SJSA1 (cell line): ENCODE measurements around the gene HAAO. TPM values are rescaled to one million over a fixed set of nuclear protein-coding genes. Genes with fewer than 3 reads are reported as not detected.
"Not testable (repeated sequence)": the region's sequence is repeated elsewhere in the genome, so short reads cannot be mapped to it uniquely, and the experiment has no call there.

Experiments
- DNase-seq, 2 experiments: peaks; one replicate each; pipeline ENCODE4 v3.0.0-alpha.2; 2015 to 2020; ENCODE audit warnings: low spot score in 2 of 2, low read depth in 1 of 2
- H3K27ac ChIP-seq: fragments of 250-450 bp; sonication (Bioruptor Pico); 2 replicates; pipeline ENCODE4 v1.5.1; 2020; ENCODE audit warnings: mild to moderate bottlenecking, moderate library complexity
- H3K27me3 ChIP-seq: fragments of 250-450 bp; sonication (Bioruptor Pico); replicated peaks from 2 replicates; pipeline ENCODE4 v1.5.1; 2020; ENCODE audit warnings: mild to moderate bottlenecking, moderate library complexity
- H3K36me3 ChIP-seq: fragments of 250-450 bp; sonication (Bioruptor Pico); 2 replicates; pipeline ENCODE4 v1.5.1; 2020; ENCODE audit warnings: mild to moderate bottlenecking
- H3K4me1 ChIP-seq: fragments of 250-450 bp; sonication (Bioruptor Pico); replicated peaks from 2 replicates; pipeline ENCODE4 v1.6.1; 2021; ENCODE audit warnings: mild to moderate bottlenecking
- H3K4me3 ChIP-seq: fragments of 250-450 bp; sonication (Bioruptor Pico); 2 replicates; pipeline ENCODE4 v1.5.1; 2020; ENCODE audit warnings: mild to moderate bottlenecking
- H3K9me3 ChIP-seq: fragments of 250-450 bp; sonication (Bioruptor Pico); replicated peaks from 2 replicates; pipeline ENCODE4 v1.5.1; 2020; ENCODE audit warnings: mild to moderate bottlenecking
- total RNA-seq: library from RNA; depleted of rRNA; stranded (reverse); fragments of >200 nt; shearing (Covaris generic); gene quantifications from 2 replicates; pipeline ENCODE4 v1.2.3, GENCODE V29; 2014; rRNA removed

HAAO gene
- not detected in 2 replicates for total RNA-seq

GRCh38 chr2:42792583-42793333 is at the start of gene HAAO:
Gene HAAO, minus strand, starts transcription at chr2:42792583. Its CDS starts 47 bp downstream, at chr2:42792536.
- Histone ChIP-seq H3K9me3 (0 out of 2 replicates have a peak, but pooled peaks cover 2% of the 10 kb centered on the region), H3K4me3 (peak within 1 kb of the TSS; percentile 22), H3K27ac (no peak within 1 kb of the TSS), H3K4me1 (peaks cover 7% of the 10 kb centered on the region), H3K27me3 (0 out of 2 replicates have a peak, but pooled peaks cover 3% of the 10 kb centered on the region), H3K36me3 (no peaks in the 10 kb centered on the region)
- DNase-seq: no peak

DNA sequence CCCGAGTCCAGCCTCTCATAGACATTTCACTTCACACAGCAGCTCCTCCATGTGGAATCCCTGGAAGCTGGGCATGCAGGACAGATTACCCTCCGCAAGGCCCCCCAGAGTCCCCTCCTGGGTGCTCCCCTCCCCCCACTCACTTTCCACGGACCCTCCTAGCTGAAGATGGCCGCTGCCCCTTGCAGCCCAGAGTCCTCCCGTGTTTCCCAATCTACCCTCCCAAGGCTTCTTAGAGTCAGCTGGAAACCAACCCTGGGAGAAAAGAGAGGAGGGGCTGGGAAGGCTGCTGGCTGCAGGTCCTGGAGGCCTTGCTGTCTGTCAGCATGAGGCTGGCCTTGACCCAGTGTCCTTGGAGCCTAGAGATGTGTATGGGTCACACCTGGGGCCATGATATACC is 49.0 kb upstream of the HAAO start:
- H3K27me3 ChIP-seq: no peaks in the 10 kb centered on the region
- no peaks in the 10 kb centered on the region; the same call in 1 of the 2 replicates for H3K9me3 ChIP-seq
- no peaks in the 10 kb centered on the region for H3K36me3 ChIP-seq
- H3K27ac ChIP-seq: no peak overlapping the region
- DNase-seq: peak in 1 of 2 experiments; percentile 37
- no peak overlapping the region for H3K4me3 ChIP-seq
- peaks cover 47% of the 10 kb centered on the region for H3K4me1 ChIP-seq

DNA sequence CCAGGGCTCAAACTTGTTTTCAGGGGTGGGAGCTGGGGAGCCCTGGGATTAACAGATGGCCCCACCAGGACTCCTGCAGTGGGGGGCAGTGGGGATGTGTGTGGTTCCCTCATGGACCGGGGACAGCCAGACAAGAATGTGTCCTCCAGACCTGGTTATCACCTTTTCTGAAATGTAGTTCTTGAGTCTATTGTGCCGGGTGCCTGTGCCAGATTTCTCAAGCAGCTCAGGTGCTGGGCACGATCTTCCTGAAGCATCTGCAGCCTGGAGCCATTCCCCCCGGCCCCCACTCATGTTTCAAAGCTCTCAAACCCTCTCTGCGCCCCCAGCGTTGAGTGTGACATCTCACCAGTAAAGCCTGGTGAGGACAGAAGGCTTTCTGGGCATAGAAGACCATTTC is 48.4 kb upstream of the HAAO start:
- H3K4me3 ChIP-seq: no peak overlapping the region
- H3K9me3 ChIP-seq: no peaks in the 10 kb centered on the region; the same call in 1 of the 2 replicates
- no peaks in the 10 kb centered on the region for H3K27me3 ChIP-seq
- H3K4me1 ChIP-seq: peaks cover 45% of the 10 kb centered on the region
- H3K27ac ChIP-seq: no peak overlapping the region
- DNase-seq: peak in 1 of 2 experiments; percentile 25
- no peaks in the 10 kb centered on the region for H3K36me3 ChIP-seq

DNA sequence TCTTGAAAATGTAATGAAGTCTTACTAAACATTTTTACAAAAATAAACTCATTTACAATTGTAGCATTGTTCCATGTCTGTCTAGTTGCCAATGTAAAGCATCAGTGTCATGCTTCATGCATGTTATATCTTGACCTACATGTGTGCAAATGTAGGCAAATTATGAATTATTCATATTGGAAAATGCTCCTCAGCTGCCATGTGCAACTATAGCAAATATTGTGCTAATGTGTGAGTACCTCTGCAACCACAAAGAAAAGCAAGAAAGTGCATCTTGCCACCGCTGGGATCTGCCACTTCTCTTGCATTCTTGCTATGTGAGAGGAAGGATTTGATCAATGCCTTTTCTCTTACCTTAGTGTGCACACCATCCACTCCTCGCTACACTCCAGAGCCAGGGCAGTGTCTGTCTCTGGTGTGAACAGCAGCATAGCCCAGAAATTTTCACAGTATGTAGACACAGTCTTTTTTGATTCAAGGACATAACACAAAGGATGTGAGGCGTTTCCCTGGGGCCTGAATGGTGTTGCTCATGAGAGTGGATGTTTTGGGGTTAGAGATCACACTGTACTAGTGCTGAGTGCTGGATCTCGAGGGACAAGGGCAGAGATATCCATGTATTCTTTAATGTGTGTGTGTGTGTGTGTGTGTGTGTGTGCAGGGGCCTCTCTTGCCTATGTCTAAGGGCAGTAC is 47.6 kb upstream of the HAAO start:
- Histone ChIP-seq H3K27ac (no peak overlapping the region), H3K9me3 (no peaks in the 10 kb centered on the region; the same call in 1 of the 2 replicates), H3K36me3 (no peaks in the 10 kb centered on the region), H3K27me3 (no peaks in the 10 kb centered on the region), H3K4me3 (no peak overlapping the region), H3K4me1 (peaks cover 46% of the 10 kb centered on the region)
- DNase-seq: peak in 1 of 2 experiments; percentile 14

- Histone ChIP-seq H3K27me3 (no peaks in the 10 kb centered on the region), H3K9me3 (no peaks in the 10 kb centered on the region; the same call in 1 of the 2 replicates), H3K4me1 (peaks cover 33% of the 10 kb centered on the region), H3K4me3 (no peak overlapping the region), H3K27ac (no peak overlapping the region), H3K36me3 (no peaks in the 10 kb centered on the region)
- peak in 1 of 2 experiments; percentile 31 for DNase-seq
Measured at GRCh38 chr2:42838133-42838532, 45.8 kb upstream of the HAAO start.

DNA sequence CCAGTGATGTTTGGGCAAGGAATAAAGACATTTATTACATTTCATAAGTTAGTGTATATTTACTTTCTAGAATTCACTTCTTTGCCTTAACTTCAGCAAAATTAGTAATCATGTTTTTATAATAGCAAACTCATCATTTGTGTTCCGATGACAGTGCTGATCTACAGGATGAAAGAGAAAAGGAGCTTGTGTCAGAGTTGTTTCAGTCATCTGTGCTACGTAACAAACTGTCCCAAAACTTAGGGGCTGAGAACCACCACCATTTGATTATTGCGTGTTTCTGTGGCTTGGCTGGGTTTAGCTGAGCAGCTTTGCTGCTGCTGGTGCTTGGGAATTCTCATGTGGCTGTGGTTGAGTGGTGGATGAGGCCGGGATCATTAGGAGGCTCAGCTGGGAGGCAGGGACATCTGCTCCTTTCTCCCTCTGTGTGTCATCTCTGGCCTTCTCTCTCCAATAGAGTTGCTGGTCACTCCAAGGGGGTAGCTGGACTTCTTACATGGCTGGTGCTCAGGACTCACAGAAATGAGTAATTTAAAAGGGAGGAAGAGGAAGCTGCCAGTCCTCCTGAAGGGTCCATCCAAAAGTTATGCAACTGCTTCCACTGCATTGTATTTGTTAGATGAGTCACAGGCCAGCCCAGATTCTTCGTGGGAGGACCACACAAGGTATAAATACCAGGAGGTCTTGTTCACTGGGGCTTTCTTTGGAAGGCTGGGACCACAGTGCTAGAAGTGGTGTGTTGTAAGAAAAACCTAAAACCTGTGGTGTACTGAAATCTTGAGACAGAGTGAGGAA is 43.4 kb upstream of the HAAO start:
- Histone ChIP-seq H3K4me3 (no peak overlapping the region), H3K9me3 (no peaks in the 10 kb centered on the region; the same call in 1 of the 2 replicates), H3K36me3 (no peaks in the 10 kb centered on the region), H3K4me1 (peaks cover 35% of the 10 kb centered on the region), H3K27ac (peak overlapping the region; percentile 85), H3K27me3 (no peaks in the 10 kb centered on the region)
- peak; percentile 97 to 98 for DNase-seq

DNA sequence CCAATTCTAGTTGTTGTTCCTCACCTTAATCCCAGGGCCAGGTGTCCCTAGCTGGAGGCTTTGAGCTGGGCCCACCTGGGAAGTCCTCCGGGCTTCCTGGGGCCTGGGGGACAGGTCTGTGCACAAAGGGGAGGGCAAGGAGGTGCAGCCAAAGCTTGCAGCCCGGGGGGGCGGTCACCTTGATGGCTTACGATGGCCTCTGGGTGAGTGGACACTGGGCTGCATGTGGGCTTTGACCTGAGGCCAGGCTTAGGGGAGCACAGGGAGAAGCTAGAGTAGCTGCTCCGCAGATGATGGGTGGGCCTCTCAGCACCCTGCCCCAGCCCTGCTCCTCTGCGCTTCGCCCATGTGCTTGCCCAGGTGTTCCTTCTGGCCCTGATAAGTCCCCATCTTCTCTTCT is 41.8 kb upstream of the HAAO start:
- no peaks in the 10 kb centered on the region; the same call in 1 of the 2 replicates for H3K9me3 ChIP-seq
- no peaks in the 10 kb centered on the region for H3K27me3 ChIP-seq
- H3K27ac ChIP-seq: no peak overlapping the region
- no peaks in the 10 kb centered on the region for H3K36me3 ChIP-seq
- peaks cover 52% of the 10 kb centered on the region for H3K4me1 ChIP-seq
- DNase-seq: peak in 1 of 2 experiments; percentile 40
- H3K4me3 ChIP-seq: no peak overlapping the region

DNA sequence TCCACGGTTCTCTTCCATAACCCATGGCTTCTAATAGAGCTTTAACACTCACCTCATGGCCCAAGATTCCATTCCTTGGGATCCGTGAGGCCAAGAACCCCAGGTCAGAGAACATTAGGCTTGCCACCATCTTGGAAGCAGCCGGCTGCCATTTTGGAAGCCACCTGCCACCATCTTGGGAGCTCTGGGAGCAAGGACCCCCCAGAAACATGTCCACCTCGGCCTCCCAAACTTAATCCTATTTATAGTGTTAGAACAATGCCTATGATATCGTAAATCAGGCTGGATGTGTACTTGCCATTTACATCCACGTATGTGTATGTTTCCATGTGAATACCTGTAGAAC is 39.9 kb upstream of the HAAO start:
- H3K4me1 ChIP-seq: peaks cover 60% of the 10 kb centered on the region
- no peaks in the 10 kb centered on the region for H3K36me3 ChIP-seq
- H3K9me3 ChIP-seq: no peaks in the 10 kb centered on the region
- no peaks in the 10 kb centered on the region for H3K27me3 ChIP-seq
- H3K27ac ChIP-seq: no peak overlapping the region
- peak in 1 of 2 experiments; percentile 4 for DNase-seq
- no peak overlapping the region for H3K4me3 ChIP-seq

DNA sequence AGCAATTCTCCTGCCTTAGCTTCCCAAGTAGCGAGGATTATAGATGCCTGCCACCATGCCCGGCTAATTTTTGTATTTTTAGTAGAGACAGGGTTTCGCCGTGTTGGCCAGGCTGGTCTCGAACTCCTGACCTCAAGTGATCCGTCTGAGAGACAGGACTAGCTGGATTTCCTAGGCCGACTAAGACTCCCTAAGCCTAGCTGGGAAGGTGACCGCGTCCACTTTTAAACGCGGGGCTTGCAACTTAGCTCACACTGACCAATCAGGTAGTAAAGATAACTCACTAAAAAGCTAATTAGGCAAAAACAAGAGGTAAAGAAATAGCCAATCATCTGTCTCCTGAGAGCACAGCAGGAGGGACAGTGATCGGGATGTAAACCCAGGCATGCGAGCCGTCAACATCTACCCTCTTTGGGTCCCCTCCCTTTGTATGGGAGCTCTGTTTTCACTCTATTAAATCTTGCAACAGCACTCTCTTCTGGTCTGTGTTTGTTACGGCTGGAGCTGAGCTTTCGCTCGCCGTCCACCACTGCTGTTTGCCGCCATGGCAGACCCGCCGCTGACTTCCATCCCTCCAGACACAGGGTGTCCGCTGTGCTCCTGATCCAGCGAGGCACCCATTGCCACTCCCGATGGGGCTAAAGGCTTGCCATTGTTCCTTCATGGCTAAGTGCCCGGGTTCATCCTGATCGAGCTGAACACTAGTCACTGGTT is 39.3 kb upstream of the HAAO start:
- H3K9me3 ChIP-seq, H3K4me3 ChIP-seq, H3K27ac ChIP-seq, H3K27me3 ChIP-seq, H3K36me3 ChIP-seq: not testable (repeated sequence)
- peaks cover 55% of the 10 kb centered on the region for H3K4me1 ChIP-seq
- peak in 1 of 2 experiments; percentile 32 for DNase-seq

GRCh38 chr2:42830922-42831574 is 38.7 kb upstream of the HAAO start:
- Histone ChIP-seq H3K36me3 (no peaks in the 10 kb centered on the region), H3K4me1 (peaks cover 49% of the 10 kb centered on the region), H3K27me3 (no peaks in the 10 kb centered on the region), H3K27ac (no peak overlapping the region), H3K4me3 (no peak overlapping the region), H3K9me3 (no peaks in the 10 kb centered on the region)
- DNase-seq: peak in 1 of 2 experiments; percentile 30

DNA sequence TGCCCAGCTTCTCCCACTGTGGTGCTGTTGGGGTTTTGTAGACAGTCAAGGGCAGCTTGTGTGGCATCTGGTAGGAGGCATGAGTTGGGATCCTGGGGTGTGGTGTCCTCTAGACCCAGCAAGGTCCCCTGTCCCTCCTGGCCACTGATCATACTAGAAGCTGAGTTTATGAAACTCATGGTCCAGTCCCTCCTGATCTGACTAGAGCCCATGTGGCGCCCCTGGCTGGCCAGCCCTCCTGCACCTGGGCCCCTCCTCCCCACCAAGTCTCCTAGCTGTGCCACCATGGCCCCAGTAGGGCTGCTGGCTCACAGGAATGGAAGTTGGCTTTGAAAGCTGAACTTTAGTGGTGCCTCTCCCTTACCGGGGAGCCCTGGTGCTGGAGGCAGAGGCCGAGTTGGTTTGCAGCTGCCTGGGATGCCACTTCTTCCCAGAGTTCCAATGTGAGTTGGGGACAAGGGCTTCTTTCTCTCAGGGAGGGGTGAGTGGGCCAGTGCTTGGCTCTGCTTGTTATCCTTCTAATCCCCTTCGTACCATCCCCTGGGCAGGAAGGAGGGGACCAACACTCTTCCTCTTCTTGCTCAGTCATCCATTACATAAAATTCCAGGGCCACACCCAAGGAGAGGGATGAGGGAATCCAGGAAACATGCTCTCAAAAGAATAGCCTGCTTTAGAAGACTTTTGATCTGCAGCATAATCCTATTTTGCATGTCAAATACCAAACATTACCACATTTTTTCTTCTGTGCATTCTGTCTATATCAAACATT is 37.5 kb upstream of the HAAO start:
- Histone ChIP-seq H3K27ac (peak overlapping the region; percentile 56), H3K9me3 (no peaks in the 10 kb centered on the region)
- peak; percentile 43 to 47 for DNase-seq

More for the DNA sequence above, 37.5 kb upstream of the HAAO start:
- H3K4me1 ChIP-seq: peaks cover 38% of the 10 kb centered on the region
- H3K4me3 ChIP-seq: no peak overlapping the region
- no peaks in the 10 kb centered on the region for H3K27me3 ChIP-seq
- H3K36me3 ChIP-seq: no peaks in the 10 kb centered on the region
